IPS-NIHi7 (cell line): ENCODE data around the gene HDDC2.
"Not testable (repeated sequence)": the region's sequence is repeated elsewhere in the genome, so short reads cannot be mapped to it uniquely, and the experiment has no call there.

Experiments
- DNase-seq: peaks from one replicate; pipeline ENCODE4 v3.0.0; 2012; ENCODE audit warnings: mixed read lengths; ENCODE audit errors: extremely low spot score

The HDDC2 gene

DNA sequence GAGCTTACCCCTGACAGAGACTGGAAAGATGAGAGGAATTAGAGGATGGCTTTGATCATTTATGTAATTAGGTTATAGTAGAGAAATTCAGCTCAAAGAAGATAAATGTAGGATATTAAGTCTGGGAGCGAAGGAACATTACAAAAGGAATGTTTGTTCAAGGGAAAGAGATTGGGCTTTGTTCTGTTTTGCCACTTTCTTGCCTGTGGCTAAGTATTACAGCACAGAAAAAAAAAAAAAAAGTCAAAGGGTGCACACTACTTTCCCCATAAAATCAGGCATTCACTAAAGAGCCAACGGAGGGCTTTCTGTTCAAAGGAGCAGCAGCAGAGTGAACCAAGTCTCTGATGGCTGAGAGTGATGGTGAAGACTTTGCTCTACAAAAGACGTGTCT, 5.0 kb upstream of the HDDC2 start:
- no peak for DNase-seq

GRCh38 chr6:125304970-125305660, 3.3 kb upstream of the HDDC2 start:
- DNase-seq = no peak

GRCh38 chr6:125303512-125303854, 1.7 kb upstream of the HDDC2 start:
- DNase-seq = no peak

DNA sequence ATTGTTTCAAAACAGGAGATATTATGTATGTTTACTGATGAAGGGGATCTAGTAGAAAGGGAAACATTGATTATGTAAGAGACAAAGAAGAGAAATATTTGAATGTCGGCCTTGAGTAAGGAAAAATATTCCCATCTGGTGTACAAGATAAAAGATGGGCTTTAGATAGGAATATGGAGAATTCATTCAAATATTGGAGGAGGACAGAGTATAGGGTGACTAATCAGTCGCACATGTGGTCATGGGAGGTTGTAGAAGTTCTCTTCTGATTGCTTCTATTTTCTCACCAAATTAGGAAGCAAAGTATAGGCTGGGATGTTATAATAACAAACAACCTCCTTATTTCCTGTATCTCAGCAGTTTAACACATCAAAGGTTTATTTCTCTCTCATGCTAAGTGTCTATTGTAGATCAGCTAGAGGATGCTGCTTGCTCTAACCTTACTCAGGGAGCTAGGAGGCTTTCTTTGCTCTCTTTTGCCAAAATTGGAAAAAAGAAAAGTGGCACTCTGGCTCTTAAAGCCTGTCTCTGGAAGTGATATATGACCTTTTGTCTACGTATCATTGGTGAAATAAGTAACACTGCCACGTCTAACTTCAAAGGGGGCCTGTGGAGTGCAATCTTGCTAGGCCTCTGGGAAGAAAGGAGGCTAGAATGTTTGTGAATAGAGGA, 1.2 kb upstream of the HDDC2 start:
- no peak for DNase-seq

GRCh38 chr6:125300992-125301434, 754 bp downstream of the HDDC2 start:
- no peak for DNase-seq

- DNase-seq = no peak
Measured at GRCh38 chr6:125299257-125299656, 2.5 kb downstream of the HDDC2 start.

DNA sequence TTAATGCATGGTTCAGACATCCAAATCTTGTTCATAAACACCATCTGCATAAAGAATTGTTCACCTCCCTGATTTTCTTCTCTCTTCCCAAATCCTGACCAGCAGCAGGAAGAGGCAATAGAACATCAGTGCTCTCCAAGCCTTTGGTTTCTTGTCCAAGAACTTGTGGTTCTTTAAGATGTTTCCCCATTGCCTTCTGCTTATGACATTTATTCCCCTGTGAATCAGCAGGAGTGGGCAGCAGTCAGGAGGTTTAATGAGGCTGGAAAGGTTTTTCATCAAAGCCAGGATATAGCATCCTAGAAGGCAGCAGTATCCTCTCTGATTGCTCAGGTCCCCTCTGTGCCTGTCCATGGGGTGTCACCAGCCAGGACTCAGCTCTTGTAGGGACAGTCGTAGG, 5.3 kb downstream of the HDDC2 start:
- no peak for DNase-seq

- no peak for DNase-seq
Measured at GRCh38 chr6:125294925-125295324, 6.8 kb downstream of the HDDC2 start.

DNA sequence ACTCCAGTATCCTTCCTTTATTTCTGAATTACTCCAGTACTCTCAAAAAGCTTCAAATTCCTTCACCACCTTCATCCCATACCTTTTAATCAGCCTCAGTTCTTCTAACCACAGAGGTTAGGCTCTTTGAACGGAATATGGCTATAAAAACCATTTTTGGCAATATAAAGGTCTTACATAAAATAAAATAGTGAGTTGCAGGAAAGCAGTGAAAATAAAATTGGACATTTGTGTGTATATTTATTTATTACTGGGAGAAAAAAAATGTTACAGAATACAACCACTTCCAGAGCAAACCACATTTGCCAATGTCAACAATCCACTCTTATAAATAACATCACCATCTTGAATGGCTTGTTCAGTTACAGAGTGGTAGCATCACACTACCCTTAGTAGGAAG, 7.7 kb downstream of the HDDC2 start:
- no peak for DNase-seq

DNA sequence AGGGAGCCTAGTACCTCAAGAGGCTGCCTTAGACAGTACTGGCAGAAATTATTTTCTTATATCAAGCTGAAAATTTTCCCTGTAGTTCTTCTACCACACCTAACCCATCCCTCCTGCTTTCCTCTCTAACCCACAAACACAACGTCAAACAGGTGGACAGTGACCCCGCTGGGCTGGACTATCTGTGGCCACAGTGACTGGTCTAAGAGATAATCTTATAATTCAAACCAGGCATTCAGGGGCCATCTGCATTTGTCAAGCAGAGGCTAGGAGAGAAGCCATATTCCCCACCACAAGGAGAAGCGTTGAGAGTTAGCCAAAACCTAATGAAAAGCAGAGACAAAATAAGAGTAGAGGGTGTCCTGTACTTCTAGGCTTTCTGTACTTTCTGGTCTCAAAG, 8.2 kb downstream of the HDDC2 start:
- no peak for DNase-seq

DNA sequence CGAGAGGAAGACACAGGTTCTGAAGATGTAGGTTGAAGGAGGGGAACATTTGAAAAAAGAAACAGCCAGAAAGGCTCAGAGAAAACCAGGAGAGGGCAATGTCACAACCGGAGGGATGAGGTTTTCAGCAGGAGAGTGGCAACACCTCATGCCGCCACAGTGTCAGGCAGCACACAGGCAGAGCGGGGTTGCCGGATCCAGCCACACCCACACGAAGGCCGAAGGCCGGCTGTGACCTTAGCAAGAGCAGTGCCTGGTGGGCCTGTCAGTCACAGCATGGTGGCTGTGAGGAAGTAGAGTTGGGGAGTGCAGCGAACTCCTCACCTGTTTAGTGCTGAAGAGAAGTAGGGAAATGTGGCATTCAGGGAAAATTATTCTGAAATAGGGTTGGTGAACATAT, 14.0 kb downstream of the HDDC2 start:
- peak; percentile 19 for DNase-seq

DNA sequence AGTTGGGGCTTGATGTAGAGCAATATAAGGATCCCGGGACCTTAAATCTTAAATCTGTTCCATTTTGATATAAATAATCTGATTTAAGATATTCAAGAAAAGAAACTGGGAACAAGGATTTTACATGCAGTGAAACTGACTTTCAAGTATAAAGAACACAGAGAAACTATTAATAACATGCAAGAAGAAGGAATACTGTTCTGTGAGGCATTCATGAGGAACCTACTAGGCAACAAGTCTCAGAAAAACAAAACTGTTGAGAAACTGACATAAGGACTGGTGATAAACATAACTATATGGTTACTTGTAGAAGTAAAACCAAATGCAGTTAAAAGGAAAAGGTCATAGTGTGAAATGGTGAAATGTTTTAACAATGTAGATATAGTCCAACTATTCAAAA, 15.8 kb downstream of the HDDC2 start:
- no peak for DNase-seq

DNA sequence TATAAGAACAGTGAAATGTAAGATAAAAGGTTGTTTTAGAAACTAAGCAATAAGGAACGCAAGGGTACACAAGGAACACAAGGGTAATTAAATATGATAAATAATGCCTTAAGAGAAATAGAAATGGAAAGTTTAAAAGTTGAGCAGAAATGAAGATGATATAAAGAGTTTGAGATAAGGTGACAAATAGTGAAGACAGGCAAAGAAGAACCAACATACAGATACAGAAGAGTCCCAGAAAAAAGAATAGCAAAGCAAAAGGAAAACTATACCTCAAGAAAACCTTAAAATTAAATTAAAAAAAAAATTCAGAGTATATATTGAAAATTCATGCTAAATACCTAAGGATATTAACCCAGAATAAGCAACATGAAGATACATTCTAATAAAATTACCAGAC, 16.4 kb downstream of the HDDC2 start:
- DNase-seq = no peak

DNA sequence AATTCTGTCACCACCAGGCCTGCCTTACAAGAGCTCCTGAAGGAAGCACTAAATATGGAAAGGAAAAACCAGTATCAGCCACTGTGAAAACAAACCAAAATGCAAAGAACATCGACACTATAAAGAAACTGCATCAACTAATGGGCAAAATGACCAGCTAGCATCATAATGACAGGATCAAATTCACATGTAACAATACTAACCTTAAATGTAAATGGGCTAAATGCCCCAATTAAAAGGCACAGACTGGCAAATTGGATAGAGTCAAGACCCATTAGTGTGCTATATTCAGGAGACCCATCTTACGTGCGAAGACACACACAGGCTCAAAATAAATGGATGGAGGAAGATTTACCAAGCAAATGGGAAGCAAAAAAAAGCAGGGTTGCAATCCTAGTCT, 19.3 kb downstream of the HDDC2 start:
- not testable (repeated sequence) for DNase-seq

DNA sequence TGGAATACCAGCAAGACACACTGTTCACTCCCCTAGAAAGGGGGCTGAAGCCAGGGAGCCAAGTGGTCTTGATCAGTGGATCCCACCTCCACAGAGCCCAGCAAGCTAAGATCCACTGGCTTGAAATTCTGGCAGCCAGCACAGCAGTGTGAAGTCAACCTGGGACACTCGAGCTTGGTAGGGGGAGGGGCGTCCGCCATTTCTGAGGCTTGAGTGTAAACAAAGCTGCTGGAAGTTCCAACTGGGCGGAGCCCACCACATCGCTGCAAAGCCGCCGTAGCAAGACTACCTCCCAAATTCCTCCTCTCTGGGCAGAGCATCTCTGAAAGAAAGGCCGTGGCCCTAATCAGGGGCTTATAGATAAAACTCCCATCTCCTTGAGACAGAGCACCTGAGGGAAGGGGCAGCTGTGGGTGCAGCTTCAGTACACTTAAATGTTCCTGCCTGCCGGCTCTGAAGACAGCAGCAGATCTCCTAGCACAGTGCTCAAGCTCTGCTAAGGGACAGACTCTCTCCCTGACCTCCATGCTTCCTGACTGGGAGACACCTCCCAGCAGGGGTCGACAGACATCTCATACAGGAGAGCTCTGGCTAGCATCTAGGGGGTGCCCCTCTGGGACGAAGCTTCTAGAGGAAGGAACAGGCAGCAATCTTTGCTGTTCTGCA, 21.3 kb downstream of the HDDC2 start:
- not testable (repeated sequence) for DNase-seq

DNA sequence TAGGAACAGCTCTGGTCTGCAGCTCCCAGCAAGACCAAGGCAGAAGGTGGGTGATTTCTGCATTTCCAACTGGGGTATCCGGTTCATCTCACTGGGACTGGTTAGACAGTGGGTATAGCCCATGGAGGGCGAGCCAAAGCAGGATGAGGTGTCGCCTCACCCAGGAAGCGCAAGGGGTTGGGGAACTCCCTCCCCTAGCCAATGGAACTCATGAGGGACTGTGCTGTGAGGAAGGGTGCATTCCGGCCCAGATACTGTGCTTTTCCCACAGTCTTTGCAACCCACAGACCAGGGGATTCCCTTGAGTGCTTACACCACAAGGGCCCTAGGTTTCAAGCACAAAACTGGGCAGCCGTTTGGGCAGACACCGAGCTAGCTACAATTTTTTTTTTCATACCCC, 21.8 kb downstream of the HDDC2 start:
- no peak for DNase-seq

- DNase-seq = no peak
Measured at GRCh38 chr6:125277838-125278237, 23.9 kb downstream of the HDDC2 start.

DNA sequence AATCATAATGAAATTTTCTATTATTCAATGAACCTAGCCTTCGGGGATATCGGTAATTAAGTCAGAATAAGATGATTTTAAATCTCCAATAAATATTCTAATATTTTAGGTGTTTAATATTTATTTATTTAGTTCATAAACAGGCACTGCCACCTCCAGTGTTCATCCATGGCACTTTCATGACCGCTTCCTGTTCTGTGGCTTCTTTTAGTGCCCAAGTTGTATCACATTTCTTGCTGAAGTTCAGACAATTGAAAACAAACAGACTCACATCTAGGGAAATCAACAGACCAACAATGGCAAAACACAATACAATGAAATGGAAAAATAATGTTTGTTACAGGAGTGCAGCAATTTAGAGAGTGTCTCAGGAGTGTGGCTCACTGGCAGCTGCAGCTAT, 26.0 kb downstream of the HDDC2 start:
- no peak for DNase-seq

- no peak for DNase-seq
Measured at GRCh38 chr6:125274935-125275334, 26.8 kb downstream of the HDDC2 start.

GRCh38 chr6:125273965-125274364, 27.8 kb downstream of the HDDC2 start:
- no peak for DNase-seq

GRCh38 chr6:125273251-125273650, 28.5 kb downstream of the HDDC2 start:
- DNase-seq = no peak

DNA sequence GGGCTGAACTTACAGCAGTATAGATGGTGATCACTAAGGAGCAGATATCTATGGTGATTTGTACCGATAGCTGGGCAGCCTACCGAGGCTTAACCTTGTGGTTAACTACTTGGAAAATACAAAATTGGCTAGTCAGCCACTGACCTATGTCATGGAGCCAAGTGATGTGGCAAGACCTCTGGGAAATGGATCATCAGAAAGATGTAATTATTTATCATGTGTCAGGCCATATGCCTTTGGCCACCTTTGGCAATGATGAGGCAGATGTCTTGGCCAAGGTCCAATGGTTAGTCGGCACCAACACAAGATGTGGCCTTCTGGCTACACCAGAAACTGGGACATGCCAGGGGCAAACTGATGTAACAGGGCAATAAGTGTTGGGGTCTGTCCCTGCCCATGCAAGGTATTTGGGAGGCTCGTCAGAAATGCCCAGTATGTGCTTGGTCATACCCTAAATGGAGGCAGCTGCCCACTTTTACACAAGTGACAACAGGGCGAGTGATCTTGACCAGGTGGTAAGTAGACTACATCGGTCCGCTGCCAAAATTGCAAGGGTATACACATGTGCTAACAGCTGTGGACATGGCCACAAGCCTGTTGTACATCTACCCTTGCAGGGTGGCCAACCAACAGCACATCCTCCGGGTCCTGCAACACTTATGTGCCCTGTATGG, 30.1 kb downstream of the HDDC2 start:
- no peak for DNase-seq

- DNase-seq = no peak
Measured at GRCh38 chr6:125270380-125270779, 31.4 kb downstream of the HDDC2 start.
